A673 (cell line): ENCODE measurements around the gene ORM1. TPM values are rescaled to one million over a fixed set of nuclear protein-coding genes. Genes with fewer than 3 reads are reported as not detected.

Experiments used
- BruUV-seq: library from RNA; stranded (reverse); fragments of 400-500 nt; replicated peaks from 2 replicates; lab custom pipeline; 2021; lab: Mats Ljungman, UMichigan
- CTCF ChIA-PET: fragments of 300-600 bp; sonication (Branson Sonifier 250); formaldehyde crosslinking; loops from one replicate; lab custom pipeline; 2022; ENCODE audit warnings: antibody characterized with exemption; lab: Charles Lee
- POLR2A ChIA-PET: fragments of 300-600 bp; sonication (Branson Sonifier 250); formaldehyde crosslinking; loops from one replicate; lab custom pipeline; 2022; ENCODE audit warnings: antibody characterized with exemption; ENCODE audit not compliant: low non-redundant PET; lab: Charles Lee
- DNase-seq: peaks from one replicate; pipeline ENCODE4 v3.0.0-alpha.2; 2015; ENCODE audit warnings: low spot score
- H3K27ac ChIP-seq: fragments of 200-600 bp; sonication (generic); 2 replicates; pipeline ENCODE4 v1.5.1; 2016; ENCODE audit warnings: mixed run types, low read depth, mild to moderate bottlenecking, mixed read lengths, antibody characterized with exemption, low read length; ENCODE audit not compliant: poor library complexity, severe bottlenecking
- H3K27me3 ChIP-seq: fragments of 200-600 bp; sonication (generic); replicated peaks from 2 replicates; pipeline ENCODE4 v1.6.1; 2017; ENCODE audit warnings: mixed run types, low read depth, mild to moderate bottlenecking, mixed read lengths, antibody characterized with exemption, low read length; ENCODE audit not compliant: insufficient read depth, poor library complexity
- H3K36me3 ChIP-seq: fragments of 200-600 bp; sonication (generic); 2 replicates; pipeline ENCODE4 v1.6.1; 2016; ENCODE audit warnings: mixed run types, mild to moderate bottlenecking, mixed read lengths, antibody characterized with exemption, low read length; ENCODE audit not compliant: insufficient read depth, poor library complexity, severe bottlenecking
- H3K4me1 ChIP-seq: fragments of 200-600 bp; sonication (generic); 2 replicates; pipeline ENCODE4 v1.6.1; 2017; ENCODE audit warnings: mixed run types, mild to moderate bottlenecking, mixed read lengths, antibody characterized with exemption, low read length; ENCODE audit not compliant: insufficient read depth, poor library complexity, severe bottlenecking
- H3K4me3 ChIP-seq: fragments of 200-600 bp; sonication (generic); 2 replicates; pipeline ENCODE4 v1.5.1; 2016; ENCODE audit warnings: low read depth, mixed run types, mild to moderate bottlenecking, mixed read lengths, low read length; ENCODE audit not compliant: poor library complexity, severe bottlenecking
- H3K9me3 ChIP-seq: fragments of 200-600 bp; sonication (generic); 2 replicates; pipeline ENCODE4 v1.6.1; 2016; ENCODE audit warnings: mixed run types, low read depth, mild to moderate bottlenecking, mixed read lengths, antibody characterized with exemption, low read length; ENCODE audit not compliant: poor library complexity, severe bottlenecking
- EZH2 ChIP-seq: fragments of 200-600 bp; sonication (generic); IDR thresholded peaks from 2 replicates; pipeline ENCODE4 v1.6.1; 2017; ENCODE audit warnings: borderline replicate concordance, low read depth, mild to moderate bottlenecking, mixed read lengths, antibody characterized with exemption, low read length; ENCODE audit not compliant: poor library complexity, severe bottlenecking
- intact Hi-C: fragments of 100-400 bp; cut with micrococcal nuclease; formaldehyde crosslinking; loops from one replicate; pipeline ENCODE4 v1.10.0; 2022; ENCODE audit not compliant: unreplicated experiment
- total RNA-seq: library from RNA; stranded (reverse); gene quantifications from 2 replicates; pipeline ENCODE4 v1.2.3, GENCODE V29; 2021
- TF ChIP-seq, protein P1 (sequence below): fragments of 300-800, 200-600 bp; sonication (generic); conservative IDR thresholded peaks from 2 replicates; pipeline ENCODE4 v1.5.1; 2017; ENCODE audit warnings: low read depth, mild to moderate bottlenecking, antibody characterized with exemption, low read length, moderate library complexity, mixed read lengths

The ORM1 gene
- total RNA-seq, 1 experiment from 2014 or later, result not detected

DNA sequence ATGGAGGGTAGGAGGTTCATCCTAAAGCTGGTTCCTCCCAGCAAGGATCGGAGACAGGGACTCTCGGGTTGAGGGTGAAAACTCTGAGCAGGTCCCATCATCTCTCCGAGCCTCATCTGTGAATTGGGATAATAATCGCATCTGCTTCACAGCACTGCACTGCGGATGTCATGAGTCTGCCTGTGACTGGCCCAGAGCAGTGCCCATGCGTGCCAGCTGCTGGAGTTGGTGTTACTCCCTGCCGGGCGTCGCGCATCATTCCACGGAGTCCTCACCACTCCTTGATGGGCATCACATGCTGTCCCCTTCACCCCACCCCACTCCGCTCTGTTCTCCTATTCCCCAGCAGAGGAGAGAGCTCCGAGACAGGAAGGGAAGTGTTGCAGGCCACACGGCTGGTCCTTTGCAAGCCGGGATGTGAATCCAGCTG is 35.1 kb upstream of the ORM1 start:
- Histone ChIP-seq H3K27me3 (no peaks in the 10 kb centered on the region), H3K36me3 (peaks cover 7% of the 10 kb centered on the region), H3K4me1 (peaks cover 7% of the 10 kb centered on the region), H3K4me3 (no peak overlapping the region), H3K9me3 (no peaks in the 10 kb centered on the region), H3K27ac (no peak overlapping the region)
- POLR2A ChIA-PET, result no interaction called here
- CTCF ChIA-PET, result interaction anchor here (0.8 to 1.1 kb wide), 2 partner anchors 180 to 205 kb away, joined by 3 to 4 read pairs; no protein-coding TSS in a partner anchor
- TF ChIP-seq EZH2, result no peak
- TF ChIP-seq, protein P1, sequence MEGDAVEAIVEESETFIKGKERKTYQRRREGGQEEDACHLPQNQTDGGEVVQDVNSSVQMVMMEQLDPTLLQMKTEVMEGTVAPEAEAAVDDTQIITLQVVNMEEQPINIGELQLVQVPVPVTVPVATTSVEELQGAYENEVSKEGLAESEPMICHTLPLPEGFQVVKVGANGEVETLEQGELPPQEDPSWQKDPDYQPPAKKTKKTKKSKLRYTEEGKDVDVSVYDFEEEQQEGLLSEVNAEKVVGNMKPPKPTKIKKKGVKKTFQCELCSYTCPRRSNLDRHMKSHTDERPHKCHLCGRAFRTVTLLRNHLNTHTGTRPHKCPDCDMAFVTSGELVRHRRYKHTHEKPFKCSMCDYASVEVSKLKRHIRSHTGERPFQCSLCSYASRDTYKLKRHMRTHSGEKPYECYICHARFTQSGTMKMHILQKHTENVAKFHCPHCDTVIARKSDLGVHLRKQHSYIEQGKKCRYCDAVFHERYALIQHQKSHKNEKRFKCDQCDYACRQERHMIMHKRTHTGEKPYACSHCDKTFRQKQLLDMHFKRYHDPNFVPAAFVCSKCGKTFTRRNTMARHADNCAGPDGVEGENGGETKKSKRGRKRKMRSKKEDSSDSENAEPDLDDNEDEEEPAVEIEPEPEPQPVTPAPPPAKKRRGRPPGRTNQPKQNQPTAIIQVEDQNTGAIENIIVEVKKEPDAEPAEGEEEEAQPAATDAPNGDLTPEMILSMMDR, result no peak
- BruUV-seq, result no TSS peak
- intact Hi-C loops, result no loop called here
- no peak for DNase-seq

DNA sequence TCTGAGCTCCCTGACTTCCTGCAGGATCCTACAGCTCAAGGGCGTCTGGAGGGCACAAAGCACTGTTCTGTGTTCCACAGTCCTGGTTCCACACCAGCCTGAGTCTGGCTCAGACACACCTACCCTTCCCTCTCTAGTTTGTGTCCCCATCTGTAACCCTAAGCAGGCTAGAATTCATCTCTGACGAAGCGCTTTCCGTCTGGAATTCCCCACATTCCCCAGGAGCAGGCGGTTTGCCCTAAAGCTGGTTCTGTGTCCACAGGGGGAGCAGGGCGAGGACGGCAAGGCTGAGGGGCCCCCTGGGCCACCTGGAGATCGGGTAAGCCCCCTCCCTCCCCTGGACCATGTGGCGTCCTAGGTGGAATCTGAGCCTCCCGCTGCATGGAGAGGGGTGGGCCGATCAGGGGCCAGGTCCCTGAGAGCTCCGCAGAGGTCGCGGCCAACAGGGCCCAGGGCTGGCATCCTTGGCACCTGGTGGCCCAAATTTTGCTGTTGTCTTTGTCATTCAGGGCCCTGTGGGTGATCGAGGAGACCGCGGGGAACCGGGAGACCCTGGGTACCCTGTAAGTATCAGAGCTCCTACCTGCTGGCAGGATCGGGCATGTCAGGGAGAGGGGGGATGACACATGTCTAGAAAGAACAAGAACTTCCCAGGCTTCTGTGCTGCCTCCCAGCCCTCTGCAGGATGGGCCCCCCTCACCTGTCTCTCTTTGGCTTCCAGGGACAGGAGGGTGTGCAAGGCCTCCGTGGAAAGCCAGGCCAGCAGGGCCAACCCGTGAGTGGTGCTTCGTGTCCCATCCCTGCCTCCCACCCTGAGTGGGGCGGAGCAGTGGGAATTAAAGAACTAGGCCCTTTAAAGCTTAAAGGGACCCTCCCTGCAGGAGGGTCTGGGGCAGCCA is 34.5 kb upstream of the ORM1 start:
- DNase-seq, result no peak
- ChIA-PET POLR2A (no interaction called here), CTCF (interaction anchor here (0.6 to 1.1 kb wide), 4 partner anchors 180 to 206 kb away, joined by 3 to 4 read pairs (median 3); no protein-coding TSS in a partner anchor)
- intact Hi-C loops, result no loop called here
- Histone ChIP-seq H3K4me3 (no peak overlapping the region), H3K27me3 (no peaks in the 10 kb centered on the region), H3K4me1 (peaks cover 7% of the 10 kb centered on the region), H3K9me3 (no peaks in the 10 kb centered on the region), H3K36me3 (peaks cover 9% of the 10 kb centered on the region), H3K27ac (no peak overlapping the region)
- TF ChIP-seq, protein P1, result no peak
- no peak for TF ChIP-seq EZH2
- no TSS peak for BruUV-seq

DNA sequence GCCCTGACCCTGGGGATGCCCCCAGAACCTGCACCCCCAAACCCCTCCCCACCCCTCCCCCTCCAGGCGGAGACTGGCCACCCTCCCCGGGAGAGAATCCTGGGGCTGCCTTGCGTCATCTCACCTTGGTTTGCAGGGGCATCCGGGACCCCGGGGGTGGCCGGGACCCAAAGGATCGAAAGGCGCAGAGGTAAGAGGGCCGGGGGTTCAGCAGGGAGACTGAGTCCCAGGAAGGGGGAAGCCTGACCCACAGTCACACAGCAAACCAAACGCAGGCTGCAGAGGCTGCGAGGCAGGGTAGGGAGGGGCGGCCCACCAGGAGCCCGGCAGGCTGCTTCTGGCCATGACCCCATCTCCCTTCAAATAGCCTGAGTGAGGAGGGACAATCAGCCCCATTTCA is 33.8 kb upstream of the ORM1 start:
- Histone ChIP-seq H3K36me3 (peaks cover 9% of the 10 kb centered on the region), H3K27ac (no peak overlapping the region), H3K4me3 (no peak overlapping the region), H3K4me1 (peaks cover 7% of the 10 kb centered on the region), H3K9me3 (no peaks in the 10 kb centered on the region), H3K27me3 (no peaks in the 10 kb centered on the region)
- ChIA-PET POLR2A (no interaction called here), CTCF (interaction anchor here (0.9 kb wide), 1 partner anchor 181 kb away, joined by 3 read pairs; no protein-coding TSS in a partner anchor)
- no TSS peak for BruUV-seq
- TF ChIP-seq EZH2, result no peak
- TF ChIP-seq, protein P1, result no peak
- no peak for DNase-seq
- intact Hi-C loops, result no loop called here
